Kidney glomerular epithelial cell (primary cell): Measurements from ENCODE around the gene KRTAP10-6.
"Not testable (repeated sequence)": the region's sequence is repeated elsewhere in the genome, so short reads cannot be mapped to it uniquely, and the experiment has no call there.

Experiments
- DNase-seq: peaks from one replicate; lab custom pipeline; 2025; lab: John Stamatoyannopoulos, UW

KRTAP10-6 gene

DNA sequence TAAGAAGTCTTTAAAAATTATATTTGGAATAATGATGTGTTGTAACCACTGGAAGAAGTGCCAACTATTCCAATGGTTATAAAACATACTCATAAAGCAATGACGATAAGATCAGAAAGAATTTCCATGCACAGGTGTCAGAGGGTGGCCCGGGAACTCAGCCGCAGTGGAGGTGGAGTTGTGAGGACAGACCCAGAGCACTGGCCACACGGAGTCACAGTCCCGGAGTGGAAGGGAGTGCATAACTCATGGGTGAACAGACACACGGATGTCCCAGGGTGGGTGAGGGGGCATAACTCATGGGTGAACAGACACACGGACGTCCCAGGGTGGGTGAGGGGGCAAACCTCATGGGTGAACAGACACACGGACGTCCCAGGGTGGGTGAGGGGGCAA is 16.3 kb downstream of the KRTAP10-6 start:
- DNase-seq, result no peak

DNA sequence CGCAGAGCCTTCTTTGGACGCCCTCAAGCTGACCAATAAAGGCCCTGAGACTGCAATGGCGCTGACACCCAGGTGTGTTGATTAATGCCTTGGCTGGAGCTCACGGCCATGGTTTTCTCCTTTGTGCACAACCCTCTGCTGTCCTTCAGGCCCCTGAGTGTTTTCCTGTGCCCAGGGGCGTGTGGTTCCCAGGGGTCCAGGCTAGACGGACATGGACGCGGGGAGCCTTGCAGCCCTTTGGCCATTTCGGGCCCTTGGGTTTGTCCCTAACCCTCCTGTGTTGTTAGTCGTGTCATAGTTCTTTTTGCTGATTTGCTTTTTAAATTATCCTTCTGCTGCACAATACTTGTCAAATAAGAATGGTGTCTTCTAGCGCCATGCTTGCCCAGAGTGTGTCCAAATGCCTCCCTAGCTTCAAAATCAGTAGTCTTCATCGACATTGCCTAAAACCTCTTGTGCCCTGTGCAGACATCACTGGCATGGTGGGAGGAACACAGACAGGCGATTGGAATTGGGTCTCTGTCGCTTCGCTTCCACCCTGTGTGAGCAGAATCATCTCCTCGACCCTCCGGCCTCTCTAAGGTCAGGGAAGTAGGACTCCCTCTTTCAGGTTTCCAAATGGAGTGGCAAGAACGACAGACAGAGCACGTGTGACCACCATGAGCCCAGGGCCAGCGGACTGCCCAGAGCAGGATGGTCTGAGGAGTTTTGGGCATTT is 16.8 kb downstream of the KRTAP10-6 start:
- DNase-seq, result no peak

DNA sequence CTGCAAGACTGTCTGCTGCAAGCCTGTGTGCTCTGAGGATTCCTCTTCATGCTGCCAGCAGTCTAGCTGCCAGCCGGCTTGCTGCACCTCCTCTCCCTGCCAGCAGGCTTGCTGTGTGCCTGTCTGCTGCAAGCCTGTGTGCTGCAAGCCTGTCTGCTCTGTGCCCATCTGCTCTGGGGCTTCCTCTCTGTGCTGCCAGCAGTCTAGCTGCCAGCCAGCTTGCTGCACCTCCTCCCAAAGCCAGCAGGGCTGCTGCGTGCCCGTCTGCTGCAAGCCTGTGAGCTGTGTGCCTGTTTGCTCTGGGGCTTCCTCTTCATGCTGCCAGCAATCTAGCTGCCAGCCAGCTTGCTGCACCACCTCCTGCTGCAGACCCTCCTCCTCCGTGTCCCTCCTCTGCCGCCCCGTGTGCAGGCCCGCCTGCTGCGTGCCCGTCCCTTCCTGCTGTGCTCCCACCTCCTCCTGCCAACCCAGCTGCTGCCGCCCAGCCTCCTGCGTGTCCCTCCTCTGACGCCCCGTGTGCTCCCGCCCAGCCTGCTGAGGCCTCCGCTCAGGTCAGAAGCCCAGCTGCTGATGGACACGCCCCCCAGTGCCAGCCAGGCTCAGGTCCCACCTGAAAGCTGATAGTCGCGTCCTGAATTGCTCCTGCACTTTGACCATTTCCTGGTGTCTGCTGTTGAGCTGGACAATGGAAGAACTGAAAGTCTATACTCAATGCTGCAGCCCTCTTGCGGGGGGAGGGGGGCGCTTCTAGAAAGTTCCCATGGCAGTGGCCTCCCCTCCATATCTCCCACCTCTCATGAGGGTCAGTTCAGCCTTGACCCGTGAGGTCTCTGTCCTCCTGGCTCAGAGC is 17.6 kb downstream of the KRTAP10-6 start:
- no peak for DNase-seq

DNA sequence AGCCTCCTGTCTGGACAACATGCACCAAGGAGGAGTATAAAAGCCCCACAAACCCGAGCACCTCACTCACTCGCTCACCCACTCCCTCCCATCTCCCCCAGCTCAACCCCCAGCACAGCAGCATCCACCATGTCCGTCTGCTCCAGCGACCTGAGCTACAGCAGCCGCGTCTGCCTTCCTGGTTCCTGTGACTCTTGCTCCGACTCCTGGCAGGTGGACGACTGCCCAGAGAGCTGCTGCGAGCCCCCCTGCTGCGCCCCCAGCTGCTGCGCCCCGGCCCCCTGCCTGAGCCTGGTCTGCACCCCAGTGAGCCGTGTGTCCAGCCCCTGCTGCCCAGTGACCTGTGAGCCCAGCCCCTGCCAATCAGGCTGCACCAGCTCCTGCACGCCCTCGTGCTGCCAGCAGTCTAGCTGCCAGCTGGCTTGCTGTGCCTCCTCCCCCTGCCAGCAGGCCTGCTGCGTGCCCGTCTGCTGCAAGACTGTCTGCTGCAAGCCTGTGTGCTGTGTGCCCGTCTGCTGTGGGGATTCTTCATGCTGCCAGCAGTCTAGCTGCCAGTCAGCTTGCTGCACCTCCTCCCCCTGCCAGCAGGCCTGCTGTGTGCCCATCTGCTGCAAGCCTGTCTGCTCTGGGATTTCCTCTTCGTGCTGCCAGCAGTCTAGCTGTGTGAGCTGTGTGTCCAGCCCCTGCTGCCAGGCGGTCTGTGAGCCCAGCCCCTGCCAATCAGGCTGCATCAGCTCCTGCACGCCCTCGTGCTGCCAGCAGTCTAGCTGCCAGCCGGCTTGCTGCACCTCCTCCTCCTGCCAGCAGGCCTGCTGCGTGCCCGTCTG is 18.5 kb downstream of the KRTAP10-6 start, which contains the start of gene KRTAP10-4:
Gene KRTAP10-4 (plus strand): TSS at position 100 of the 827 bp plus-strand sequence. CDS start 30 bp downstream, at position 130.
- DNase-seq, result not testable (repeated sequence)

DNA sequence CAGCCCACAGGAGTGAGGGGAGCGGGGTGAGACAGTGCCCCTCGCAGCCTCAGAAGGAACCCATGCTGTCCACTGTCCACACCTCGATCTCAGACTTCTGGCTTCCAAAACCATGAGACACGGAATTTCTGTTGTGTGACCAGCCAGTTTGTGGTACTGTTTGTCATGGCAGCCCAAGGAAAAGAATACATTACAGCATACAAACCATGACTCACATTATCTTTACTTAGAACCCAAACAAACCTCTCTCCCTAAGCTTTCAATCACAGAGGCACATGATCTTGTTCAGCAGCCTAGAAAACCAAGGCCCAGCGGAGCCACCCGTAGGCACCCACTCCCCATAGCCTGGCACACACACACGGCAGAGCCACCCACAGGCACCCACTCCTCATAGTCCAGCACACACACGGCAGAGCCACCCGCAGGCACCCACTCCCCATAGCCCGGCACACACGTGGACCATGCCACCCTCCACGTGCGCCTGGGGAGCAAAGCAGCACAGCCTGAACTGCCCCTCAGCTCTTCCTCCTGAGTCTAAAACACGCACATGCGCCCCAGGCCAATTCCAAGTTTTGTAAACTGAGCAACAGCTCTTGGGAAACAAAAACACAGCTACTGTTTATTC is 19.2 kb downstream of the KRTAP10-6 start:
- no peak for DNase-seq

DNA sequence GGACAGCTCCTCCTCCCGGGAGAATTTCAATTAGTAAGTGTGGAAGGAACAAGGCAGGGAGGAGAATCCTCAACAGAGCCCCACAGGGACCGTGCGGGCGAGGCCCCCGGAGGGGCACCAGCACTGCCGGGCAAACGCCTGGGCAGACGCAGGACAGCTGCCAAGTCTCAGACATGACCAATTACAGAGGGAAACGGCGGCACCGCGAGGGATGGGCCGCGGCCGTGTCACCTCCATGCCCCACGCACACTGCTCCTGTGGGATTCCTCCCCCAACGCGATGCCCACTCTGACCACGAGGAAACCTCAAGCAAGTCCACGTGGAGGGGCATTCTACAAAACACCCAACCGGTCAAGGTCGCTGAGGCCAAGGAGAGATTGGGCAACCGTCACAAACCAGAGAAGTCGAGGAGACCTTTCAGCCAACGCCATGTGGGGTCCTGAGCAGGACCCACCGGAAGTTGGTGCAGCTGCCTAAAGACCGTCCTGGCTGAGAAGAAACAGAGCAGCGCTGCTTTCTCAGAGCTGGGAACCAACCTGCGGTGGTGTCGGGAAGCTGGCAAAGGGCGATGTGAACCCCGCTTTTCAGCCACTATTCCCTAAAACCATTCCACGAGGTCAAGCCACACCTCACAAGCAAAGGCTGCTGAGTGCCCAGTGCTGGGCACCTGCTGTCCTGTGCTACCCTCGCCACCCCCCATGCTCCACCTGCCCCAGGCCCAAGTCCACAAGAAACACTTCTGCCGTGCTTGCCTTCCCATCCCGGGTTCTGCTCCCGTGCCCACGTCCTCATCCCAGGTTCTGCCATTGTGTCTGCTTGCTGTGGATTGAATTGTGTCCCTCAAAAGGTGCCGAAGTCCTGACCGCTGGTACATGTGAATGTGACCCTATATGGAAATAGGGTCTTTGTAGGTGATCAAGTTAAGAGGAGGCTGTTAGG is 20.2 kb downstream of the KRTAP10-6 start:
- no peak for DNase-seq

DNA sequence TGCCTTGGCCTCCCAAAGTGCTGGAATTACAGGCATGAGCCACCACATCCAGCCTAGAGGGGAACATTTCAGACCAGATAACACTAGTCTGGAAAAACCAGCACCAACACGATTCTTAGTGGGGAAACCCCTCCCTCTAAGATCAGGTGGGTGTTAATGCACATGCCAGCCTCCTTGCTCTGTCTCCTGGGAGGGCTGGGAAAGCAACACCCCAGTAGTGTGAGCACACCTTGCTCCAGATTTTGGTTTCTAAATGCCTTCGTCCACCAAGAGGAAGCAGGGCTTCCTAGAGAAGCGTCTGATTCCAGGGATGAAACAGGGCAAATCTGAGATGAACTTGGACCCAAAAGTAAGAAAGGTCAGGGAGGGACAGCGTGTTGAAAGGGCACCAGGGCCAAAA is 21.0 kb downstream of the KRTAP10-6 start:
- DNase-seq, result no peak

DNA sequence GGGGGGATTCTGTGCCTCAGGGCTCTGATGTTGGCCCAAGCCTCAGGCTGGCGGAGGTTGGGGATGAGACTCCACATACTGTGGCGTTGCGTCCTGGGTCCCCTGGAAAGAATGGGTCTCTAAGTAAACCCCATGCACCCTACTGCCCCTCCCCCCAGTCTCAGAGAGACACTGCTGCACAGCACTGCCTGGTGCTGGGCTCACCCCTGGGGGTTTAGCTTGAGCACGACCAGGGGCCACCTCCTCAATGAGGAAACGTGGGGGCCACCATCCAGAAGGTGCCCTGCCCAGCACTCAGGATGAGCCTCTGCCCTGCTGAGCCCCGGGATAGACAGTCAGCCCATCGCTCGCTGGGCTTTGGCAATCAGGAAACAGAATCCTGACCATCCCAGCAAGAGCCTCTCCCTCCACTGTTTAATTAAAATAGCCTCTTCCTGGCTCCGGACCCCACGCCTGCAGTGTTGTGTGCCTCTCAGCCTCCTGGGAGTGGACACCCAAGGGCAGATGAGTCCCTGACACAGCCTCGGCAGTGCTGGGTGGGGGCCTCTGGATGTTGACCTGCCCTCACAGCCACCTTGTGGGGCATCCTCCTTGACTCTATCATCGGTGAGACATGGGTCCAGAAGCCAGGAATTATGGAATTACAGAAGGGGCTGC is 22.3 kb downstream of the KRTAP10-6 start:
- DNase-seq, result no peak

DNA sequence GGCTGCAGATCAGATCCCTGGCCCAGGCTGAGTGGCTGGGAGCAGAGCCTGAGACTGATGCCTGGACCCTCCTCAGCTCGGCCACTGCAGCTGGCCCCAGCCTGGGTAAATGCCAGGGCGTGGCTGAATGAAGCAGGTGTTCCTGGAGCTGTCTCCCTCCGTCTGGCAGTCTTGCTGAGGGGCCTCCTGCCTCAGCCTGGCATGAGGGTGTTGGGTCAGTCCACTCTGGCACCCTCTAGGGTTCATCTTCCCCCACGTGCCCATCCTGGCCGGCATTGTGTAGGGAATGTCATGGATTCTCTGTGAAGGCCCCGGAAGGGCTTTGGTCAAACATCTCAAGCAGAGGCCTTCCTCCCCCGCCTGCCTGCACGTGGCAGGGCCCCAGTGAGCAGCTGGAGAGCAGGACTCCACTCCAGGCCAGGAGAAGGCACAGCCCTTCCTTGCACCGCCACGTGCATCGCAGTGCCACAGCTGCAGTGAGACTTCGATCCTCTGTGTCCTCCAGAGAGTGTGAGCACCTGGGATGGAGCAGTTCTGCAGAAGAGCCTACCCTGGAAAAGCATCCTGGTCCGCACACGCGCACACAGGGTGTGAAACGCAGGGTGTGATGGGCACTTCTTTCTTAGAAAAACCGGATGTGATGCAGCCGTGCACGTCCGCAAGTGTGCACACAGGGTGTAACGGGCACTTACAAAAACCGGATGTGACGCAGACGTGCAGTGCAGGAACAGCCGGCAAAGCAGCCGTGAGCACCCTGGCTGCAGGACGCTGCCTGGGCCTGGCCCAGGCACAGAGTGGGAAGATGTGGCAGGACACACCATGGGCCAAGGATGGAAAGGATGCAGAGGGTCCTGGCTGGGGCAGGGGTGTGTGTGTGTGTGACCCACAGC is 23.4 kb downstream of the KRTAP10-6 start:
- no peak for DNase-seq

DNA sequence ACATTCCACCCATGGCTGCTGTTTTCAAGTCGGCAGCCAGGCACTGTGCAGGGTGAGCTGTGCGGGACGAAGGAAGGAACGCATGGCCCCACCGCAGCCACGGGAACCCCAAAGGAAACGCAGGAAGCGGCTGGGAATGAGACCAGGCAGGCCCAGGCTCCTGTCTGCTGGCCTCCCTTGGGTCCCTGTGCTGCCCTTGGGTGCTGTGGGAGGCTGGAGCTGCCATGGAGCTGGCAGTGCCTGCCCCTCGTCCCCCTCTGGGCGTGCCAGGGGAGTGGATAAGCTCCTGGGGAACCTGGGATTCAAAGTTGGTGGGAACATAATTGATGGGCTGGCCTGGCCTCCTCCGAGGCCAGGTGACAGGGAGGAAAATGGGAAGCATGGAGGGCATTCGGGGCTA is 24.0 kb downstream of the KRTAP10-6 start:
- DNase-seq, result no peak

DNA sequence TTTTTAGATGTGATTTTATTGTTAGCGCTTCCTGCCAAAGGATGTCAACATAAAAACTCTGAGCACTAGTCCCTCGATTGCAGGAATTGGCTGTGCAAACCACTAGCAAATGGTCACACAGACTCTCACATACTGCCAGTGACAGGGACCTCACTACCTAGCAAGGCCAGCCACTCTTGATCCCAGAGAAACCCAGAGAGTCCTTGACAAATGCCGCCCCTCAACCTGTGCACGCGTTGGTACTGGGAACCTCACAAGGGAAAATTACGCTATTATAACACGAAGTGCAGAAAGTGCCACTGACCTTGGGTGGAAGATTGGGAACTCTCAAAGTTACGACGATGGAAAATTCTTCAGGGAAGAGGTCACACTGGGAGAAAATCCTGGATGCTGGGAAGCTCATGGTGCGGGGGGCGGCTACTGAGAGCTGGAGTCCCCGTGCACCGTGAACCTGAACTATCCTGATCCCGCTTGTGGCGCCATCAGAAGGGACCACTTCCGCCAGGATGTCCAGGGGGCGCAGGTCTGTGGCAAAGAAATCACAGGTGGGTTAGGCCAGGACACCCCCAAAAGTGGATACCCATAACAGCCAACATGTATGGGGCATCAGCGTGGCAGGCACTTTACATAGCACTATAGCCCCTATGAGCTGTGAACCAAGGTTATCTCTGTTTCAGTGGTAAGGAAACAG is 24.7 kb downstream of the KRTAP10-6 start:
- no peak for DNase-seq

DNA sequence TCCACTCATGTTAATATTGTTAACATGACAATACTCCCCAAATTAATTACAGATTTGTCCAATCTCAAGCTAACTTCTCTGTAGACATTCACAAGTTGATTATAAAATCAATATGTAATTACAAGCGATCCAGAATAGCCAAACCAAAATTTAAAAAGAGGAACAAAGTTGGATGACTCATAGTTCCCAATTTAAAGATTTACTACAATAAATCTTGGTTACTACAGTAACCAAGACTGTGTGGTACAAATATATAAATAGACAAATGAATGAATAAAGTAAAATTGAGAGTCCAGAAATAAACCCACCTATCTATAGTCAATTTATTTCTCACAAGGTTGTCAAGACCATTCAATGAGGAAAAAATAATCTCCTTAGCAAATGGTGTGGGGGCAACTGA is 25.9 kb downstream of the KRTAP10-6 start:
- no peak for DNase-seq

DNA sequence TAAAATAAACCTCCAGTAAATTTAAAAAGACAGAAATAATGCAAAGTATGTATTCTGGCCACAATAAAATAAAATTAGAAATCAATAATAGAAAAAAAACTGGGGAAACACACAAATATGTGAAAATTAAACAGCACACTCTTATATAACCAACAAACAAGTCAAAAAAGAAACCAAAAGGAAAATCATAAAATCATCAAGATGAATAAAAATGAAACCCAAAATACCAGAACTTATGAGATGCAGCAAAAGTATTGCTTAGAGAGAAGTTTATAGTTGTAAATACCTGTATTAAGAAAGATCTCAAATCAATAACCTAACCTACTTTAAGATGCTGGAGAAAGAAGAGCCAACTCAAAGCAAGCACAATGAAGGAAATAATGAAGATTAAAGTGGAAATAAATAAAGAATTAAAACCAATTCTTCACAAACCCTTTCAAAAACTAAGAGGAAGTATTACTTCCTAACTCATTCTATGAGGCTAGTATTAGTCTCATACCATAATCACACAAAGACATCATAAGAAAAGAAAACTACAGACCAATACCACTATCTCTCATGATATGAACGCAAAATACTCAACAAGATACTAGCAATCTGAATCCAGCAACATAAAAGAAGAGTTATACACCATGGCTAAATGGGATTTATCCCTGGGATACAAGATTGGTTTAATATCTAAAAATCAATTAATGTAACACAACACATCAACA is 27.3 kb downstream of the KRTAP10-6 start:
- no peak for DNase-seq

DNA sequence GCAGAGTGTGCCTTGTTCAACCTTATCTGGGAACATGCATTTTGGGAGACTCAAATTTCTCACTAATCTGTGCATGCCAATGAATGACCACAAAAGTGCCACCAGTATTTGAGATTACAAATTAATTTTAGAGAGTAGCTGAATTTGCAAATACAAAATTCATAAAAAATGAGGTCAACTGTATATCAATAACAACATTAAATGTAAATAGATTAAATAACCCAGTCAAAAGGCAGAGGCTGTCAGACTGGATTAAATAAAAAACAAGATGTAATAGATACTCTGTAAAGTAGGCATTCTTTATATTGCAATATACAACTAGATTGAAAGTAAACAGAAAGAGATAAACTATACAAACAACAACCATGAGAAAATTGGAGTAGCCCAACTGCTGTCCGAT is 28.2 kb downstream of the KRTAP10-6 start:
- DNase-seq, result no peak

DNA sequence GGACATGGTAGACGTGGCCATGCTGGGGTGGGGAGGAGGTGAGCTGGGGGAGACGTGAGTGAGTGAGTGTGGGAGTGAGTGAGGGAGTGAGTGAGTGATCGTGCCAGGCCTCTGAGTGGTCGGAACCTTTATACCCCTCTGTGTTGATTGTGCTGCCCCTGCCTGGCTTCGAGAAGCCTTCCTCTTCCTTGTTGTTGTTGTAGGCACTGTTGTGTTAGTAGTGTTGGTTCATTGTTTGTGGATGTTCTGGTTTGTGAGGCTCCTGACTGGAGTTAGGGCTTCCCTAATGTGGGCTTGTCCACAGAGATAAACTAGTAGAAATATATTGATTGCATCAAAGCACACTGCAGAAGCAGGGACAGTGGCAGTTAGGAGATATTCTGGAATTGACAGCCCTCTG is 33.6 kb downstream of the KRTAP10-6 start, which contains the start of gene KRTAP10-3:
Gene KRTAP10-3 (minus strand): TSS at position 101 of the 400 bp plus-strand sequence. CDS start 80 bp downstream, at position 21.
- no peak for DNase-seq

DNA sequence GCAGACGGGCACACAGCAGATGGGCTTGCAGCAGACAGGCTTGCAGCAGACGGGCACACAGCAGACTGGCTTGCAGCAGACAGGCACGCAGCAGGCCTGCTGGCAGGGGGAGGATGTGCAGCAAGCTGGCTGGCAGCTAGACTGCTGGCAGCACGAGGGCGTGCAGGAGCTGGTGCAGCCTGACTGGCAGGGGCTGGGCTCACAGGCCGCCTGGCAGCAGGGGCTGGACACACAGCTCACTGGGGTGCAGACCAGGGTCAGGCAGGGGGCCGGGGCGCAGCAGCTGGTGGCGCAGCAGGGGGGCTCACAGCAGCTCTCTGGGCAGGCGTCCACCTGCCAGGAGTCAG is 34.0 kb downstream of the KRTAP10-6 start:
- not testable (repeated sequence) for DNase-seq

DNA sequence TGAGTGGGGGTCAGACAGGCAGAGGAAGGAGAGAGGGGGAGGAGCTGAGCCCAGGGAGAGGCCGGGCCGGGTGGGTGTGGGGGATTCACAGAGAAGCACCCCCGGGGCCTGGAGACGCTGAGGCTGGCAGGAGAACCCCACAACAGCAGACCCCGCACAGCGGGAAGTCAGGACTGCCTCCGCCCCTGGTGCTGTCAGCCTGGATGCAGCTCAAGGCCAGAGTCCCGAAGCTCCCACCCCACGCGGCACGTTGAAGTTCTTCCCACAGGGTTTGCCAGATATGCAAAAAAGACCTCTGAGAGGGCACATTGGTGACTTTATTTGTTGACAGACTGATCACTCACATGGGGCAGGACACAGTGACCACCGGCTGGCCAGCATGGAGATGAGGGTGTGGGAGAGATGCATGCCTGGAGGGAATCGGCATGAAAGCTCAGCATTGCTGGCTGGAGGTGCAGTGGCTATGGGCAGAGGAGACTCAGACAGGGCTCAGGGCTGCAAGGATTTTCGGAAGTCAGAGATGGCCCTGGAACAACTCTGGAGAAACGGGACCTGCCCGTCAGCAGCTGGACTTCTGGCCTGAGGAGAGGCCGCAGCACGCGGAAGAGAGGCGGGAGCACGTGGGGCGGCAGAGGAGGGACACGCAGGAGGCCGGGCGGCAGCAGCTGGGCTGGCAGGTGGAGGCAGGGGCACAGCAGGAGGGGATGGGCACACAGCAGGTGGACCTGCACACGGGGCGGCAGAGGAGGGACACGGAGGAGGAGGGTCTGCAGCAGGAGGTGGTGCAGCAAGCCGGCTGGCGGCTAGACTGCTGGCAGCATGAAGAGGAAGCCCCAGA is 34.6 kb downstream of the KRTAP10-6 start:
- DNase-seq, result no peak
